Left hindlimb (tissue), 1 donor: ENCODE results near the gene NEURL2.
"Not testable (repeated sequence)": the region's sequence is repeated elsewhere in the genome, so short reads cannot be mapped to it uniquely, and the experiment has no call there.

Experiments used
- DNase-seq: peaks from one replicate; pipeline ENCODE4 v3.0.0-alpha.2; 2018

The NEURL2 gene

GRCh38 chr20:45890985-45891983 is at the start of gene NEURL2, which contains the start of gene CTSA:
Gene NEURL2 (minus strand): TSS chr20:45891208. CDS start chr20:45890991, 217 bp downstream.
Gene CTSA (plus strand): TSS chr20:45891335. CDS start chr20:45891569, 234 bp downstream.
- DNase-seq, result peak; percentile 94

GRCh38 chr20:45940469-45940868 is 49.5 kb upstream of the NEURL2 start:
- DNase-seq, result no peak

- DNase-seq, result no peak
Observed at GRCh38 chr20:45940053-45940452, 49.0 kb upstream of the NEURL2 start.

GRCh38 chr20:45938727-45939438 is 47.9 kb upstream of the NEURL2 start:
- no peak for DNase-seq

- DNase-seq, result no peak
Observed at GRCh38 chr20:45937765-45938164, 46.8 kb upstream of the NEURL2 start.

- no peak for DNase-seq
Observed at GRCh38 chr20:45935416-45936046, 44.5 kb upstream of the NEURL2 start.

GRCh38 chr20:45934586-45935415 is 43.8 kb upstream of the NEURL2 start, which contains the start of gene PCIF1:
Gene PCIF1 (plus strand): TSS chr20:45934683. CDS start chr20:45939000, 4,317 bp downstream.
- peak; percentile 98 for DNase-seq

- peak; percentile 88 for DNase-seq
Observed at GRCh38 chr20:45934046-45934585, 43.1 kb upstream of the NEURL2 start.

GRCh38 chr20:45933266-45934045 is 42.4 kb upstream of the NEURL2 start:
- peak; percentile 74 for DNase-seq

GRCh38 chr20:45931680-45932079 is 40.7 kb upstream of the NEURL2 start:
- DNase-seq, result not testable (repeated sequence)

- no peak for DNase-seq
Observed at GRCh38 chr20:45927071-45927878, 36.3 kb upstream of the NEURL2 start.

GRCh38 chr20:45926731-45927070 is 35.7 kb upstream of the NEURL2 start:
- DNase-seq, result no peak

GRCh38 chr20:45925821-45926506 is 35.0 kb upstream of the NEURL2 start:
- no peak for DNase-seq

- DNase-seq, result no peak
Observed at GRCh38 chr20:45924391-45925261, 33.6 kb upstream of the NEURL2 start.

GRCh38 chr20:45921337-45922189 is 30.6 kb upstream of the NEURL2 start:
- no peak for DNase-seq

GRCh38 chr20:45920462-45921336 is 29.7 kb upstream of the NEURL2 start:
- no peak for DNase-seq
